ENCODE results near the gene PSEN2. TPM values are rescaled to one million over a fixed set of nuclear protein-coding genes. Genes with fewer than 3 reads are reported as not detected.

The PSEN2 gene
- total RNA-seq, 1 experiment from 2014 or later, result 37.5 TPM

GRCh38 chr1:226884116-226884625, 13.8 kb downstream of the PSEN2 start:
- H3K4me3 Mint-ChIP-seq (ENCODE audit: unreplicated experiment), result no peak overlapping the region
- Histone ChIP-seq H3K4me3 (ENCODE audit: low read depth, low read length) (no peak overlapping the region), H3K36me3 (ENCODE audit: control insufficient read depth, insufficient read depth, low read length) (peaks cover 3% of the 10 kb centered on the region), H3K27me3 (replicated peaks; ENCODE audit: control insufficient read depth, insufficient read depth, low read length) (no peaks in the 10 kb centered on the region), H3K9me3 (no peaks in the 10 kb centered on the region), H3K4me1 (no peaks in the 10 kb centered on the region)
- intact Hi-C loops (cut with micrococcal nuclease; ENCODE audit: unreplicated experiment), result no loop called here
- H3K4me1 Mint-ChIP-seq (ENCODE audit: low read depth, unreplicated experiment), result peaks cover 10% of the 10 kb centered on the region
- DNase-seq, result no peak
- peaks cover 28% of the 10 kb centered on the region for H3K36me3 Mint-ChIP-seq (ENCODE audit: insufficient read depth, unreplicated experiment)
- POLR2A ChIA-PET, result no interaction called here
- H3K27ac Mint-ChIP-seq (ENCODE audit: unreplicated experiment), result no peak overlapping the region
- no TSS peak for BruUV-seq (replicated peaks)
- no peaks in the 10 kb centered on the region for H3K9me3 Mint-ChIP-seq (ENCODE audit: unreplicated experiment)
- CTCF ChIA-PET, result no interaction called here
- no peaks in the 10 kb centered on the region for H3K27me3 Mint-ChIP-seq (ENCODE audit: insufficient read depth, unreplicated experiment)
- TF ChIP-seq CTCF (IDR thresholded peaks at IDR 0.05; ENCODE audit: insufficient read depth in 1 of 2, low read depth in 1 of 2, low read length in 1 of 2, severe bottlenecking in 1 of 2, unreplicated experiment in 1 of 2), result no peak

- no peak for TF ChIP-seq CTCF (IDR thresholded peaks at IDR 0.05; ENCODE audit: insufficient read depth in 1 of 2, low read depth in 1 of 2, low read length in 1 of 2, severe bottlenecking in 1 of 2, unreplicated experiment in 1 of 2)
- POLR2A ChIA-PET, result no interaction called here
These were observed 14.8 kb downstream of the PSEN2 start for GRCh38 chr1:226884966-226885820.

GRCh38 chr1:226886122-226886901, 15.9 kb downstream of the PSEN2 start:
- H3K4me3 Mint-ChIP-seq (ENCODE audit: unreplicated experiment), result no peak overlapping the region
- H3K27me3 Mint-ChIP-seq (ENCODE audit: insufficient read depth, unreplicated experiment), result no peaks in the 10 kb centered on the region
- CTCF ChIA-PET, result no interaction called here
- no peaks in the 10 kb centered on the region for H3K9me3 Mint-ChIP-seq (ENCODE audit: unreplicated experiment)
- no peak for DNase-seq
- no peaks in the 10 kb centered on the region for H3K9me3 ChIP-seq
- H3K27ac Mint-ChIP-seq (ENCODE audit: unreplicated experiment), result no peak overlapping the region
- H3K4me3 ChIP-seq (ENCODE audit: low read depth, low read length), result no peak overlapping the region
- peaks cover 3% of the 10 kb centered on the region for H3K36me3 ChIP-seq (ENCODE audit: control insufficient read depth, insufficient read depth, low read length)
- peaks cover 21% of the 10 kb centered on the region for H3K36me3 Mint-ChIP-seq (ENCODE audit: insufficient read depth, unreplicated experiment)
- peaks cover 10% of the 10 kb centered on the region for H3K4me1 Mint-ChIP-seq (ENCODE audit: low read depth, unreplicated experiment)
- no peak for TF ChIP-seq CTCF (IDR thresholded peaks at IDR 0.05; ENCODE audit: insufficient read depth in 1 of 2, low read depth in 1 of 2, low read length in 1 of 2, severe bottlenecking in 1 of 2, unreplicated experiment in 1 of 2)
- BruUV-seq (replicated peaks), result no TSS peak
- intact Hi-C loops (cut with micrococcal nuclease; ENCODE audit: unreplicated experiment), result no loop called here
- H3K4me1 ChIP-seq, result no peaks in the 10 kb centered on the region
- POLR2A ChIA-PET, result no interaction called here
- H3K27me3 ChIP-seq (replicated peaks; ENCODE audit: control insufficient read depth, insufficient read depth, low read length), result no peaks in the 10 kb centered on the region

More at GRCh38 chr1:226884966-226885820, 14.8 kb downstream of the PSEN2 start:
- CTCF ChIA-PET, result no interaction called here
- Histone ChIP-seq H3K4me3 (ENCODE audit: low read depth, low read length) (no peak overlapping the region), H3K27me3 (replicated peaks; ENCODE audit: control insufficient read depth, insufficient read depth, low read length) (no peaks in the 10 kb centered on the region), H3K9me3 (no peaks in the 10 kb centered on the region), H3K4me1 (no peaks in the 10 kb centered on the region), H3K36me3 (ENCODE audit: control insufficient read depth, insufficient read depth, low read length) (peaks cover 3% of the 10 kb centered on the region)
- Mint-ChIP-seq H3K27me3 (ENCODE audit: insufficient read depth, unreplicated experiment) (no peaks in the 10 kb centered on the region), H3K27ac (ENCODE audit: unreplicated experiment) (no peak overlapping the region), H3K4me3 (ENCODE audit: unreplicated experiment) (no peak overlapping the region), H3K4me1 (ENCODE audit: low read depth, unreplicated experiment) (peaks cover 10% of the 10 kb centered on the region), H3K9me3 (ENCODE audit: unreplicated experiment) (no peaks in the 10 kb centered on the region), H3K36me3 (ENCODE audit: insufficient read depth, unreplicated experiment) (peaks cover 28% of the 10 kb centered on the region)
- intact Hi-C loops (cut with micrococcal nuclease; ENCODE audit: unreplicated experiment), result no loop called here
- no peak for DNase-seq
- no TSS peak for BruUV-seq (replicated peaks)

Data from Caco-2 (cell line).